Measurements from ENCODE around the gene DUSP18. TPM values are rescaled to one million over a fixed set of nuclear protein-coding genes. Genes with fewer than 3 reads are reported as not detected.
"Not testable (repeated sequence)": the region's sequence is repeated elsewhere in the genome, so short reads cannot be mapped to it uniquely, and the experiment has no call there.

Gene DUSP18
- total RNA-seq, 1 donor from 2014 or later, result 2.5 TPM

DNA sequence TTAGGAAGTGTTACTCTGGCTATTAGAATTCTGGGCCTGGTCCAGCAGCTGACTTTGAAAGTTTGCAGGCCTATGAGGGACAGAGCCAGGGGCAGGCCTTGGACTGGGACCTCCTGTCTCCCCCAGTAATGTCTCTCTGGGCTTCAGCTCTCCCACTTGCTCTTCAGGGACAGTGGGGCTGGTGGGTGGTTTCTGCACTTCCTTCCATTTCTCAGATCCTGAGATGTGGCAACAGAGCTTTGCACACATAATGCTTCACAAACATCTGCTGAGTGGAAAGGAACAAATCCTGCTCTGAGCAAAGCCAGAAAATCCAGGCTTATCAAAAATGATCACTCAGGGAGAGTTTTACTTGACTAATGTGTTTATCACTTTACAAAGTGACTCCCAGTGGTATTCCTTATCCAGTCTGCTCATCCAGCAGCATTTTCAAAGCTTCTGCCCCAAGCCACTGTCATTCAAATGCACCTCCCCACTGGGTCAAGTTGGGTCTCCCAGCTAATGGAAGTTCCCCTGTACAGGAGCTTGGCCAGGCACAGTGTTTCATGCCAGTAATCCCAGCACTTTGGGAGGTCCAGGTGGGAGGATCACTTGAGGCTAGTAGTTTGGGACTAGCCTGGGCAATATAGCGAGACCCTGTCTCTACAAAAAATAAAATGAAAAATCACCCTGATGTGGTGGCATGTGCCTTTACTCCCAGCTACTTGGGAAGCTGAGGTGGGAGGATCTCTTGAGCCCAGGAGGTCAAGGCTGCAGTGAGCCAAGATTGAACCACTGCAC lies 13.5 kb upstream of the DUSP18 start:
- DNase-seq (peak; percentile 36), ATAC-seq (peak; percentile 33)
- intact Hi-C loops (cut with micrococcal nuclease), result no loop called here

DNA sequence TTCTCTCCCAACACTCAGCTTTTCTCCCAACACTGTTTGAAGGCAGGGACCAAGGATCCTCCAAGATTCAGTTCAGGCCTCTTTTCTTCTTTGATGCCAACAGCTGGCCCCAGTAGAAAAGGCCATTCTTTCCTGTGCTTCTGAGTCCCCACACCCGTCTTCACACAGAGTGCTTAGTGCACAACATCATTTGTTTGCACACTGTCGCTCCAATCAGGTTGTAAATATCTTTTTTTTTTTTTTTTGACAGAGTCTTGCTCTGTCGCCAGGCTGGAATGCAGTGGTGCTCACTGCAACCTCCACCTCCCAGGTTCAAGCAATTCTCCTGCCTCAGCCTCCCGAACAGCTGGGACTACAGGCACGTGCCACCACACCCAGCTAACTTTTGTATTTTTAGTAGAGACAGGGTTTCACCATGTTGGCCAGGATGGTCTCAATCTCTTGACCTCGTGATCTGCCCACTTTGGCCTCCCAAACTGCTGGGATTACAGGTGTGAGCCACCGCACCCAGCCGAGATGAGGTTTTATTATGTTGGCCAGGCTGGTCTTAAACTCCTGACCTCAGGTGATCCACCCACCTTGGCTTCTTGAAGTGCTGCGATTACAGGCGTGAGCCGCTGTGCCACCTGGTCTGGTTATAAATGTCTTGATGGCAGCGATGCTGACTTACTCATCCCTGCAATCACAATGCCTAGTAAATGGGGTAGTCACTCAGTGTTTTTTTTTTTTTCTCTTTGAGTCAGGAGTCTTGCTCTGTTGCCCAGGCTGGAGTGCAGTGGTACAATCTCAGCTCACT lies 12.4 kb upstream of the DUSP18 start:
- DNase-seq; intact Hi-C loops (cut with micrococcal nuclease); ATAC-seq: not testable (repeated sequence)

DNA sequence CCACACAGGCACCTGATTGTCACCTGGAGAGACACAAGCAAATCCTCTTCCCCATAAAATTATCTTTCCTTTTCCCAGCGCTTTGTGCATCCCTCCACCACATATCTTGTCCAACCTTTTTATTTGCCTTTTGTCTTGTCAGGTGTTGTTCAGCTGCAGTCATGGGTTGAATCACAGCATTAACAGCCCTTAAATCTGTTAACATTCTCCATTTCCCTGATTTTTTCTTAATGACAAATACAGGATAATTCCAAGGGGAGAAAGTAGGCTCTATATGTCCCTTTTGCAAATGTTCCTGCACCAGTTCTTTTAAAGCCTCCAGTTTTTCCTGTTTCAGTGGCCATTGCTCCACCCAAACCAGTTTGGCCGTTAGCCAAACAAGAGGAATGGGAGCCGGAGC lies 8.9 kb upstream of the DUSP18 start:
- DNase-seq; intact Hi-C loops (cut with micrococcal nuclease); ATAC-seq: not testable (repeated sequence)

DNA sequence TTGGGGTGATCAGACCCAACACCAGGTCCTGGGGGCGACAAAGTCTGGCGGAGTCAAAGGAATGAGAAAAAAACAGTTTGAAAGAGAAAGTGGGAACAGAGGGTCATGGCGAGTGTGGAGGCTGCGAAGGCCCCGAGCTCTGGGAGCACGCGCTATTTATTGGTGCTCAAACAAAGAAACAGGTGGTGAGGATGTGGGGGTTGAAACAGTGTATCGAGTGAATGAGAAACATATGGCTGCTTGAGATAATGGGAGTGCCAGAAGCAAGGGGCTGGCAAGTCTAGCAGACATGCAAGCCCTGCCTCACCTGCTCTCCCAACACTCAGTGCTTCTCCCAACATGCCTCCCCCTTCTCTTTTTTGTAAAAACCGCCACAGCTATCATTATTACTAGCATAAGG lies 7.8 kb upstream of the DUSP18 start:
- intact Hi-C loops (cut with micrococcal nuclease), result no loop called here
- no peak for ATAC-seq
- DNase-seq, result no peak

DNA sequence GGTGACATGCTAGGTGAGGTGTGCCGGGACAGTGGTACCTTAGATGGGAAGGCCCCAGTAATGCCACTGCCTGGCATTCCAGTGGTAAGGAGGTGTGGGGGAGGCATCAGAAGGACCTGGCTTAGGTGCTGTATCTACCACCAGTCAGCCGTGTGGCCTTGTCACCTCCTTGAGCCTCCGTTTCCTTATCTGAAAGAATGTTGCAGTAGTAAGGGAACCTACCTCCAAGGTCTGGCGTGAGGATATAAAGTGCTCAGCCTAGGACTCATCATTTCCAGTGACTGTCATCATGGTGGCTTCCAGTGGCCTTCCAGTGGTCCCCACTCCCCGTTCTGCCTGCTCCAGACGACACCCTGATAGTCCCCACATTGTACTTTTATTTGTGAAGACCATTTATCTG lies 6.8 kb upstream of the DUSP18 start:
- DNase-seq (no peak), ATAC-seq (no peak)
- intact Hi-C loops (cut with micrococcal nuclease), result no loop called here

DNA sequence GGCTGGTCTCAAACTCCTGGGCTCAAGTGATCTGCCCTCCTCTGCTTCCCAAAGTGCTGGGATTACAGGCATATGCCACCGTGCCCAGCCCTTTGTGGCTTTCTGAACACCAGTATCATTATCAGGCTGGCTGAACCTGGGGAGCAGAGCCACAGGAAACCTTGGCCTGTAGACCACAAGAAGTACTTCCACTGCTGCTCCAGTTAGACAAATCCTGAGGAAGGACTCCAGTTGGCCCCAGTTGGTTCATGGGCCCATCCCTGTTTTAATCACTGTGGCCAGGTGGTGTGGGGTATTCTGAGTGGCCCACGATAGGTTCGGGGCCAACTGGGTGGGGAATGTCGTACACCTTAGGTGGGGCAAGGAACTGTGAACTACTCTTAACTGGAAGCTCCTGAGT lies 5.5 kb upstream of the DUSP18 start:
- DNase-seq (no peak), ATAC-seq (no peak)
- intact Hi-C loops (cut with micrococcal nuclease), result no loop called here

DNA sequence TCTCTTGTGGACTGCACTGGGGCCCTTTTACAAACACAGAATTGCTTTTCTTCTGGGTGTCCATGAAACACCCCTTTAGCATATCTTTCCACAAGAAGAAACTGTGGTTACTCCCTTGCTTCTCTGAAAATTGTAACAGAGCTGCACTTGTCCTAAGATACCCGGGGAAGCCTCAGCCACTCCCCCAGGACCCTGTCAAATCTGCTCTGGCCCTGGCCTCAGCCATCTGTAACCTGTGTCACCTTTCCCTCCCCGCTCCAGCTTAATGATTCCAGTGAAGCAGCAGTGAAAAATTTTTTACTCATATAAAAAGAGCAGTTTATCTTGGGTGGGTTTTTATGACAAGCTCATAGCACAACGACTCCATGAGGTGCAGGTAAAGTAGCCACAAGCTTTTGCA lies 3.4 kb upstream of the DUSP18 start:
- DNase-seq (no peak), ATAC-seq (no peak)
- intact Hi-C loops (cut with micrococcal nuclease), result no loop called here

DNA sequence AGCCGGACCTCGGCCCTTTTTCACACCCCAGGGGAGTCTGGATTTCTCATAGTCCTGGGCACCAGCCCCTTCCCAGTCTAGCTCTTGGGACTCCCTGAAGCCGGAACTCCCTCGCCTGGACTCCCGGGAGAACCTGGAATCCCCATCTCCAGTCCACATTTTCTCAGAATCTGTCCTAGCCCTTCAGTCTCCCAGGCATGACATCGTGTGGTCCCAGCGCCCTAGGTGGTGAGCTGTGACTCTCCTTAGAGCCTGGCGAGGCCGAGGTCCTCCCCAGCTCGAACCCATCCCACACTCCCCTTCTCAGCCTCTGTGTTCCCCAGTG lies 673 bp upstream of the DUSP18 start:
- DNase-seq (no peak), ATAC-seq (no peak)
- intact Hi-C loops (cut with micrococcal nuclease), result no loop called here

DNA sequence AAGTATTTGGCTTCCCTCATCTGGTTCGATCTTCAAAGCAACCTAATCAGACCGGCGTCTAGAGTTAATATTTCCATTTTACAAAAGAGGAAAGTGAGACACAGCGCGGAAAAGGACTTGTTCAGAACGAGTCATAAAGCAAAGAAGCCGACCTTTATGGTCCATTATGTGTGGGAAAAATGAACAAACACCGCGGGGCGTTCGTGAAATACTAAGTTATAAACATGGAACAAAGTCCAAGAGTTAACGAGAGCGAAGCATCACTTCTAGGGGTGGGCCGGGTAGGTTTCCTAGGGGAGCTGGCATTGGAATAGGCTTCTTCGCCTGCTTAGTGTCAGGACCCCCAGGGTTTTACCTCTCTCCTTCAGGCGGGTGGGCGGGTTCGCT lies 575 bp downstream of the DUSP18 start:
- intact Hi-C loops (cut with micrococcal nuclease), result no loop called here
- DNase-seq (no peak), ATAC-seq (no peak)

DNA sequence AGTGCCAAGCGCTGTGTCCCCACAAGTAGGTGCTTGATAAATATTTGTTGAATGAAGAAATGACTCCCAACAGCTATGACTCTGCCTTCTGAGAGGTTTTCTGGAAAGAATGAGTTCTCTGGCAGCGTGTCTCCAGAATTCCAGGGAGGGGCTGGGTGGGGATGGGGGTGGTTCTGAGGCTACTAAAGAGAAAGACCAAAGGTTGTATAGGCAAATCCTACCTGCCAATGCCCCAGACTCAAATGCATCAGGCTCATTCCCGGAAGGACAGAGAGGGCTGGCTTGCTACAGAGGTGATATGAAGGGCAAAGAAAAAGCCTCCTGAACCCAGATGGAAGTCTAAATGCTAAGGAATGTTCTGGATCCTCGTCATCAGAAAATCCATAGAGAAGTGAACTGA lies 1.9 kb downstream of the DUSP18 start:
- no peak for DNase-seq
- intact Hi-C loops (cut with micrococcal nuclease), result no loop called here
- no peak for ATAC-seq

DNA sequence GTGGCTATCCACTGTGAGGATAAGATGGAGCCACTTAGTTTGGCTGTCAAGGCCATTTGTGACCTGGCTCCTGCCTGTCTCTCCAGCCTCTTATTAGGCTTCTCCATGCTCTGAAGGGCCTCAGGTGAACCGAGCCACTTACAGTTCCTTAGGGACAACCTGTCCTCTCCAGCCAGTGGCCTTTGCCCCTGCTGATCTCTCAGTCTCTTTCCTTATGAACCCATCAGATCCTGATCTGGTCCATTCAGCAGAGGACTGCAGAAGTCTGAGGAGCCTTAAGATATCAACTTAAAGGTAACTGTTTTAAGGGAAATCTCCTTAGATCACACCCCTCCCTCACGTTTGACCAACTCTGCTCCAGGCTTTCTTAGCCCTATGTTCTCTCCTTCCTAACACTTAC lies 2.4 kb downstream of the DUSP18 start:
- intact Hi-C loops (cut with micrococcal nuclease), result no loop called here
- ATAC-seq (no peak), DNase-seq (no peak)

DNA sequence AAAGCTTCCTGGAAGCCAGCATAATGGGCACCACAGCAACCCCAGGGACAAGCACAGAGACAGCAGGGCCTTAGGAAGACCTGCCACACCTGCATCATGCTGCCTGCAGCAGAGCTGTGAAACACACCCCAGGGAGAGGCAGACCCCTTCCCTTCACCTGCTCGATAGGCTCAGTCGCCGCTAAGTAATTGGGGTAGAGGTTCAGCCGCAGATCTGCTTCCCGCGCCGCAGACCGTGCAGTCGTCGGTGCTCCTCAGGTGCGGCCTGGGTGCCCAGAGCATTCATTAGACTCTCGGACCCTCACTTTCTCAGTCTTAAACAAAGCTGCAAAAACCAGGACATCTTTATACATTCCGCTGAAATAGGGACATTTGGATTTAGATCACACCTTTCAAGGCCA lies 2.9 kb downstream of the DUSP18 start:
- DNase-seq (no peak), ATAC-seq (no peak)
- intact Hi-C loops (cut with micrococcal nuclease), result no loop called here

DNA sequence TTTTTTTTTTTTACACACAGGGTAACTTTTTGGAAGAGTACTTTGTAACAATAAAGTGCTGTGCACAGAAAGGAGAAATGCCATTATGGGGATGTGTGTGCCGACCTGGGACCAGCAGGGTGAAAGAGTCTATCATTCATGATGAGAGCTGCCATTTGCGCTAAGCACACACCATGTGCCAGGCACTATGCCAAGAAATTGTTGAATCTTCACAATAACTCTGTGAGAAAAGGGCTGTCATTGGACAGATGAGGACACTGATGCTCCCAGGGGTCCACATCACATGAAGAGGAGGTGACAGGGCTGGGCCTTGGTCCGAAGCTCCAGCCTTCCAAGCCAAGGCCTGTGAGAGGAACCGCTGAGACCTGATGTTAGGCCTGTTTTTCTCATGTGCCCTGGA lies 5.6 kb downstream of the DUSP18 start:
- DNase-seq, result no peak
- intact Hi-C loops (cut with micrococcal nuclease), result no loop called here
- no peak for ATAC-seq

DNA sequence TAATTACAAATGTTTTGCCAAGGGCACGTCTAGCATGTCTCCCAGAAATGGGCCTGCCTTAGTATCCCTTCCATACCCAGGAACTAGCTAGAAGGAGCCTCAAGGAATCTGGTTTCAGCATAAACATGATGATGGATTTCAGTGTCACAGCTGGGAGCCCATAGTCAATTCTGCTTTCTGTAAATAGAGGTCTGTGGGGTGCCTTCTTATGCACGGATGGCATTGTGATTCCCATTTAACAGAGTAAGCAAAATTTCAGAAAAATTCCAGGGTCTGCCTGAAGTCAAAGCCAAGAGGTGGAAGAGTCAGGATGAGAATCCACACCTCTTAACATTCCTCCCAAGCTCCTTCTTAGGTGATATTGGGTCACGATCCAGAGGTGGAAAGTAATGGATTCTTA lies 12.1 kb downstream of the DUSP18 start:
- intact Hi-C loops (cut with micrococcal nuclease), result no loop called here
- ATAC-seq (no peak), DNase-seq (no peak)

DNA sequence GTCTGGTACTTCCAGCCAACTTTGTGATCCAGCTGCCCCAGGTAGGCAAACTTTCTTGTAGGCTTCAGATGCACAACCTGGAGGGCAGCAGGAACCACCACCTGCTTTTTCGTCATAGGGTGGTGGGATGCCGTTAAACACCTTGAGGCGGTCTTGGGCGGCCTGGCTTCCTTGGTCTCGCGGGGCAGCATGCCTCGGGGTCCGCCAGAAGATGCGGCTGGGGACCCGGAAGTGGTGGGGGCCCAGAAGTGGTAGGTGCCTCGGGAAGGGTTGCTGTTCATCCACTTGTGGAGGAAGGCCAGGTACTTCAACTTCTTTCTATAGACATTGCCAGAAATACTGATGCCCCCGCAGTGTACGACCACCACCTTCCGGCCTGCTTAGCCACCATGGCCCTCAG lies 13.3 kb downstream of the DUSP18 start:
- intact Hi-C loops (cut with micrococcal nuclease), result no loop called here
- no peak for ATAC-seq
- DNase-seq, result no peak

DNA sequence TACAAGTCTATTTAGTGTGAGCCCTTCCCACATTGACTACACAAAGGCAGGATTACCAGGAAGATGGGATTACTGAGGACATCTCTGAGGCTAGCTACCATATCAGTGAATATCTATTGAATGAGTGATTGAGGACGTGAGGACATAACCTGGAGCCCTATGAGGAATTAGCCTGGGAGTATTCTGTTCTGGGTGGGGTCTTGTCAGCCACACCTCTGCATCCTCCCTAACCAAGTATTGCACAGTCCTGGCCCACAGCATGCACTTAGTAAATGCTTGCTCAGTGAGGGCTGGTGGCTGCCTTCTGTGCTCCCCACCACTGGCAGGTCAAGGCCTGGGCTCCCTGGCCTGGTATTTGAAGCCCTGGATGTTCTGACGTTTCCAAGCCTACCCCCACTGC lies 14.8 kb downstream of the DUSP18 start:
- DNase-seq (no peak), ATAC-seq (no peak)
- intact Hi-C loops (cut with micrococcal nuclease), result no loop called here

DNA sequence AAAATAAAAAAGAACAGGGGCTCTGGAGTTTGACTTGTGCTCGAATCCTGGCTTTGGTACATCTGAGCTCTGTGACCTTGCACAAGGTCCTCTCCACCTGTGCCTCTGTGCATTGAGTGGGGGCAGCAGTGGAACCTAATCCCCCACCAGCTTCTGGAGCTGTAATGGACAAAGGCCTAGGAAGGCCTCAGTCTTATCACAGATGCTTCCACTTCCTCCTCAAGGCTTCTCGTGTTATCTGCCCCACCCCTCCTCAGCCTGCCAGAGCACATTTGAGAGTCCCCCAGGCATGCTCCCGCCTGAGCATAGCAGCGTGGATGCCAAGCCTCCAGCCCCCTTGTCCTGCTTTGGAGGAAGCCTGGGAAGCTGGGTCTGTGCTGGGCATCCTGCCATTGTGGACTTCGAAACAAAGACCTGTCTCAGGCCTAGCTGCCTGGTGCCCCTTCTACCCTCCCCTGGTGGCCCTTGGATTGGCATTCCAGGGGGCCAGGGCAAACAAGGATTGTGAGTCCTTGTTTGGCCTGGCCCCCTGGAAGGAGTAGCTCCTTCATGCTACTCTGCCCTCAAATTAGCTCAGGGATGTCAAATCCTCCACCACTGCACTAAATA lies 17.1 kb downstream of the DUSP18 start:
- DNase-seq, result no peak

DNA sequence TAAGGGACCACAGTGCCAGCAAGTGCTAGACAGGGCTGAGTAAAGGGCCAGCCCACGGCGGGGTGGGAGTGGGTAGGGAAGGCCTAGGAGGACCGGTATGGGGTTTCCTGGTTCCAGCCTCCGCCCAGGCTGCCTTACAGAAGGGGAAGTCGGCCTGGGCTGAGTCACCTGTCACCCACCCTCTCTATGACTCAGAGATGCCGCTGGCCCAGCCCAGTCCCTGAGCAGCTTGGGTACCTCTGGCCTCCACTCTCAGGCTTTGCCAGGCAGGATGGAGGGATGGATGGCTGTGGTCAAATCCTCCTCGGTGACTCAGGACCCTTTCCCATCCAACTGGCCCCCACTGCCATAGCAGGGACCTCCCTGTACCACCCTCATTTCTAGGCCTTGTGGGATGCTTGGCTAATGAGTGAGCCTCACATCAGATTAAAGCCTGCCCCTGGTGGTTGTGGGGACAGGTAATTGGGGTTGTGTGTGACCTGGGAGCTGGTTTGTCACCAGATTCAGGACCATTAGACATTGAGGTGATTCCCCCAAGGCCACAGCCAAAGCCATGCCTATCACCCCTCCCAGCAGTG lies 18.2 kb downstream of the DUSP18 start:
- intact Hi-C loops (cut with micrococcal nuclease), result no loop called here
- peak; percentile 57 for ATAC-seq
- DNase-seq, result no peak

More for the DNA sequence above, 17.1 kb downstream of the DUSP18 start:
- intact Hi-C loops (cut with micrococcal nuclease), result no loop called here
- ATAC-seq, result peak; percentile 13

DNA sequence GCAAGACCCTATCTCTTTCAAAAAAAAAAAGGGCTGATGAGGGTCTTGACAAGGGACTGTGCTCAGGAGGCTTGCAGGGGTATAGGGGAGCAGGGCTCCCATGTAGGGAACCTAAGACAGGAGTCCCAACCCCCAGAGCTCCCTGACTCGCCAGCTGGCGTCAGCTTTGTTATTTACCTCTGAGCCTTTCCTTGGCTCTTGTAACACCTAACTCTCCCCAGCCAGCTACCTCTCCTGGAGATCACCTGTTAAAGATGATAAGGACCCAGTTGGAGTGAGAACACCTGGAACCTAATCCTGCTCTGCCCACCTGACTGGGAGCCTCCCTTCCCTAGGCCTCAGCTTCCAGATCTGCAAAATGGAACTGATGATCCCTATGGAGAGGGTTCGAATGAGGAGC lies 18.9 kb downstream of the DUSP18 start:
- intact Hi-C loops (cut with micrococcal nuclease), result no loop called here
- ATAC-seq, result no peak
- no peak for DNase-seq

DNA sequence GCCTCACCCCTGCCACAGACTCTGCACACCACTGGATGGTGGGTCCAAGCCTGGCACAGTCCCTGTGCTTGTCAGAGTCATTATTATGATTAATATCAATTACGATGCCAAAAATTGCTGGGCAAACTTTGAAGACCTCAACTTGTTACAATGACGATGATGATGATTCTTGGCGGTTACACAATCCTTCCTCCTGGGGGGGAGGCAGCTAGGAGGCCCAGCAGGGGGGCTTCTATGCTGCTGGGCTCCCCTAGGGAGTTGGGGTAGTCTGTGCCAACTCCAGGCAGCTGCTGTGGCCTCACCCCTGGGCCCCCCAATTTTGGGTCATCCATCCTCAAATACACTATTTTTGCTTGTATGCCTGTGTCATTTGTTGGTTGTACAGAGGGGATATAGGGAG lies 20.1 kb downstream of the DUSP18 start:
- intact Hi-C loops (cut with micrococcal nuclease), result no loop called here
- DNase-seq (no peak), ATAC-seq (no peak)
